Astrocyte (in vitro differentiated cells and primary cell): ENCODE data around the gene CDK17. TPM values are rescaled to one million over a fixed set of nuclear protein-coding genes. Genes with fewer than 3 reads are reported as not detected.
A peak's percentile ranks its signal among the peaks of the same experiment; 100 is the strongest.

Source experiments
- DNase-seq: peaks from one replicate; pipeline ENCODE4 v3.0.0-alpha.2; 2010; ENCODE audit warnings: low read depth
- FAIRE-seq: peaks from 2 replicates; lab custom pipeline; 2011; peaks lifted over from hg19 to GRCh38; lab: Jason Lieb, UNC
- H2AFZ ChIP-seq: 2 replicates; pipeline ENCODE4 v1.6.0; 2012; ENCODE audit warnings: low read depth, low read length, inconsistent platforms
- H3K27ac ChIP-seq: 2 replicates; pipeline ENCODE4 v1.5.1; 2011; ENCODE audit warnings: low read depth, low read length, inconsistent platforms
- H3K27me3 ChIP-seq: 2 replicates; pipeline ENCODE4 v1.6.0; 2011; ENCODE audit warnings: low read length, inconsistent platforms; ENCODE audit not compliant: insufficient read depth
- H3K36me3 ChIP-seq: 2 replicates; pipeline ENCODE4 v1.5.1; 2011; ENCODE audit warnings: low read length, inconsistent platforms; ENCODE audit not compliant: insufficient read depth
- H3K4me1 ChIP-seq: 2 replicates; pipeline ENCODE4 v1.5.1; 2011; ENCODE audit warnings: low read length, inconsistent platforms; ENCODE audit not compliant: insufficient read depth
- H3K4me2 ChIP-seq: 2 replicates; pipeline ENCODE4 v1.6.0; 2012; ENCODE audit warnings: low read length, inconsistent platforms
- H3K4me3 ChIP-seq: 2 replicates; pipeline ENCODE4 v1.5.1; 2011; ENCODE audit warnings: low read depth, mild to moderate bottlenecking, low read length, inconsistent platforms; ENCODE audit not compliant: insufficient read depth
- H3K79me2 ChIP-seq: 2 replicates; pipeline ENCODE4 v1.6.0; 2012; ENCODE audit warnings: mild to moderate bottlenecking, low read length, inconsistent platforms; ENCODE audit not compliant: insufficient read depth
- H3K9ac ChIP-seq: 2 replicates; pipeline ENCODE4 v1.6.0; 2012; ENCODE audit warnings: mild to moderate bottlenecking, low read length, inconsistent platforms
- H3K9me3 ChIP-seq: 2 replicates; pipeline ENCODE4 v1.5.1; 2012; ENCODE audit warnings: low read depth, mild to moderate bottlenecking, low read length, inconsistent platforms; ENCODE audit not compliant: insufficient read depth
- H4K20me1 ChIP-seq: 2 replicates; pipeline ENCODE4 v1.6.0; 2012; ENCODE audit warnings: low read length, inconsistent platforms; ENCODE audit not compliant: insufficient read depth
- H3K27ac Mint-ChIP-seq: one replicate; pipeline ENCODE4 v1.8.0; 2021; ENCODE audit warnings: mild to moderate bottlenecking, mixed read lengths; ENCODE audit not compliant: unreplicated experiment
- H3K27me3 Mint-ChIP-seq: one replicate; pipeline ENCODE4 v1.8.0; 2021; ENCODE audit warnings: low read depth, mixed read lengths; ENCODE audit not compliant: unreplicated experiment
- H3K36me3 Mint-ChIP-seq: one replicate; pipeline ENCODE4 v1.8.0; 2021; ENCODE audit warnings: low read depth, mixed read lengths; ENCODE audit not compliant: unreplicated experiment
- H3K4me1 Mint-ChIP-seq: one replicate; pipeline ENCODE4 v1.8.0; 2021; ENCODE audit warnings: low read depth, mixed read lengths; ENCODE audit not compliant: unreplicated experiment
- H3K4me3 Mint-ChIP-seq: one replicate; pipeline ENCODE4 v1.8.0; 2021; ENCODE audit warnings: mild to moderate bottlenecking, moderate library complexity, mixed read lengths; ENCODE audit not compliant: unreplicated experiment
- H3K9me3 Mint-ChIP-seq: one replicate; pipeline ENCODE4 v1.8.0; 2021; ENCODE audit warnings: mild to moderate bottlenecking, mixed read lengths; ENCODE audit not compliant: unreplicated experiment
- CTCF ChIP-seq: IDR thresholded peaks from 2 replicates; pipeline ENCODE4 v1.5.1; 2011; ENCODE audit warnings: low read depth, mild to moderate bottlenecking, inconsistent platforms, low read length, moderate library complexity; ENCODE audit not compliant: insufficient read depth
- EZH2 ChIP-seq: IDR thresholded peaks from 2 replicates; pipeline ENCODE4 v1.6.1; 2012; ENCODE audit warnings: mild to moderate bottlenecking, low read length, inconsistent platforms; ENCODE audit not compliant: insufficient read depth
- total RNA-seq: library from RNA; stranded (reverse); gene quantifications from 2 replicates; pipeline ENCODE4 v1.2.1, GENCODE V29; 2021

The CDK17 gene
- total RNA-seq, 1 donor from 2014 or later: 64.2 TPM

- H3K27me3 Mint-ChIP-seq: no peaks in the 10 kb centered on the region
- Histone ChIP-seq H2AFZ (no peak overlapping the region), H4K20me1 (peaks cover 79% of the 10 kb centered on the region), H3K79me2 (peaks cover 100% of the 10 kb centered on the region), H3K9ac (no peak overlapping the region), H3K27me3 (no peaks in the 10 kb centered on the region), H3K36me3 (peaks cover 29% of the 10 kb centered on the region), H3K4me3 (no peak overlapping the region), H3K4me1 (peaks cover 5% of the 10 kb centered on the region), H3K27ac (no peak overlapping the region), H3K4me2 (no peak overlapping the region), H3K9me3 (no peaks in the 10 kb centered on the region)
- no peaks in the 10 kb centered on the region for H3K9me3 Mint-ChIP-seq
- H3K4me1 Mint-ChIP-seq: peaks cover 24% of the 10 kb centered on the region
- TF ChIP-seq CTCF (no peak), EZH2 (no peak)
- FAIRE-seq: no peak
- H3K27ac Mint-ChIP-seq: no peak overlapping the region
- DNase-seq: no peak
- H3K4me3 Mint-ChIP-seq: no peak overlapping the region
- H3K36me3 Mint-ChIP-seq: peaks cover 16% of the 10 kb centered on the region
Observed at GRCh38 chr12:96326628-96327227, 73.5 kb downstream of the CDK17 start.

- Histone ChIP-seq H3K27me3 (no peaks in the 10 kb centered on the region), H3K79me2 (peaks cover 72% of the 10 kb centered on the region), H3K4me1 (peaks cover 5% of the 10 kb centered on the region), H4K20me1 (peaks cover 56% of the 10 kb centered on the region), H3K4me3 (no peak overlapping the region), H3K36me3 (peaks cover 26% of the 10 kb centered on the region), H3K4me2 (no peak overlapping the region), H3K9ac (no peak overlapping the region), H3K9me3 (no peaks in the 10 kb centered on the region), H2AFZ (no peak overlapping the region), H3K27ac (no peak overlapping the region)
- H3K4me3 Mint-ChIP-seq: peak overlapping the region; percentile 60
- H3K9me3 Mint-ChIP-seq: no peaks in the 10 kb centered on the region
- H3K4me1 Mint-ChIP-seq: peaks cover 21% of the 10 kb centered on the region
- no peak for FAIRE-seq
- H3K27ac Mint-ChIP-seq: no peak overlapping the region
- DNase-seq: peak; percentile 32
- no peaks in the 10 kb centered on the region for H3K27me3 Mint-ChIP-seq
- H3K36me3 Mint-ChIP-seq: peaks cover 16% of the 10 kb centered on the region
- no peak for TF ChIP-seq CTCF
- no peak for TF ChIP-seq EZH2
Observed at GRCh38 chr12:96323906-96324305, 76.3 kb downstream of the CDK17 start.

- no peak overlapping the region for H3K27ac Mint-ChIP-seq
Observed at GRCh38 chr12:96322720-96323119, 77.5 kb downstream of the CDK17 start.

More at GRCh38 chr12:96322720-96323119, 77.5 kb downstream of the CDK17 start:
- Histone ChIP-seq H3K9me3 (no peaks in the 10 kb centered on the region), H3K4me3 (no peak overlapping the region), H3K9ac (no peak overlapping the region), H3K4me2 (no peak overlapping the region), H3K27ac (no peak overlapping the region), H3K36me3 (peaks cover 24% of the 10 kb centered on the region), H3K4me1 (peaks cover 5% of the 10 kb centered on the region), H4K20me1 (peaks cover 45% of the 10 kb centered on the region), H2AFZ (no peak overlapping the region), H3K27me3 (no peaks in the 10 kb centered on the region), H3K79me2 (peaks cover 60% of the 10 kb centered on the region)
- no peak for TF ChIP-seq EZH2
- TF ChIP-seq CTCF: no peak
- Mint-ChIP-seq H3K36me3 (peaks cover 16% of the 10 kb centered on the region), H3K9me3 (no peaks in the 10 kb centered on the region), H3K4me1 (peaks cover 21% of the 10 kb centered on the region), H3K27me3 (no peaks in the 10 kb centered on the region), H3K4me3 (no peak overlapping the region)
- FAIRE-seq (no peak), DNase-seq (no peak)
